PC-3 (cell line): Measurements from ENCODE around the gene PHF1. TPM values are rescaled to one million over a fixed set of nuclear protein-coding genes. Genes with fewer than 3 reads are reported as not detected.

ENCODE experiments used
- ATAC-seq: fragments of 200-7000 bp; cut with Tn5 transposase; 2 replicates; pipeline ENCODE4 v1.9.1; 2020; ENCODE audit warnings: mild to moderate bottlenecking, moderate library complexity
- BruUV-seq: library from RNA; stranded (reverse); fragments of 400-500 nt; replicated peaks from 2 replicates; lab custom pipeline; 2021; lab: Mats Ljungman, UMichigan
- CTCF ChIA-PET: fragments of 300-600 bp; sonication (Branson Sonifier 250); formaldehyde crosslinking; loops from one replicate; lab custom pipeline; 2022; ENCODE audit warnings: antibody characterized with exemption; lab: Charles Lee
- POLR2A ChIA-PET: fragments of 300-600 bp; sonication (Branson Sonifier 250); formaldehyde crosslinking; loops from one replicate; lab custom pipeline; 2022; ENCODE audit warnings: antibody characterized with exemption; ENCODE audit not compliant: unreplicated experiment; lab: Charles Lee
- DNase-seq: peaks from one replicate; pipeline ENCODE4 v3.0.0-alpha.2; 2015
- H2AFZ ChIP-seq: fragments of 300-600 bp; sonication (generic); 2 replicates; pipeline ENCODE4 v1.6.0; 2016; ENCODE audit warnings: antibody characterized with exemption, low read length
- H3F3A ChIP-seq: fragments of 300-600 bp; sonication (generic); one replicate; pipeline ENCODE4 v1.6.0; 2017; ENCODE audit warnings: antibody characterized with exemption, low read length, control low read depth, mild to moderate bottlenecking; ENCODE audit not compliant: unreplicated experiment
- H3K27ac ChIP-seq: fragments of 300-600 bp; sonication (generic); 2 replicates; pipeline ENCODE4 v1.5.1; 2016; ENCODE audit warnings: mild to moderate bottlenecking, low read length
- H3K27me3 ChIP-seq: fragments of 300-600 bp; sonication (generic); 2 replicates; pipeline ENCODE4 v1.6.1; 2016; ENCODE audit warnings: low read length, mixed read lengths
- H3K36me3 ChIP-seq: fragments of 300-600 bp; sonication (generic); 2 replicates; pipeline ENCODE4 v1.6.1; 2016; ENCODE audit warnings: low read depth, mixed run types, low read length, mixed read lengths
- H3K4me1 ChIP-seq: fragments of 300-600 bp; sonication (generic); 2 replicates; pipeline ENCODE4 v1.5.1; 2016; ENCODE audit warnings: low read length; ENCODE audit not compliant: insufficient read depth
- H3K4me2 ChIP-seq: fragments of 300-600 bp; sonication (generic); 2 replicates; pipeline ENCODE4 v1.6.0; 2016; ENCODE audit warnings: low read length
- H3K4me3 ChIP-seq: fragments of 300-600 bp; sonication (generic); 2 replicates; pipeline ENCODE4 v1.5.1; 2016; ENCODE audit warnings: mild to moderate bottlenecking, low read length, mixed read lengths
- H3K79me2 ChIP-seq: fragments of 300-600 bp; sonication (generic); 2 replicates; pipeline ENCODE4 v1.6.1; 2017; ENCODE audit warnings: low read length, mixed read lengths
- H3K9ac ChIP-seq: fragments of 300-600 bp; sonication (generic); 2 replicates; pipeline ENCODE4 v1.6.0; 2016; ENCODE audit warnings: mild to moderate bottlenecking, low read length
- H3K9me2 ChIP-seq: fragments of 300-600 bp; sonication (generic); replicated peaks from 2 replicates; pipeline ENCODE4 v1.6.1; 2016; ENCODE audit warnings: mixed run types, low read length, mixed read lengths
- H3K9me3 ChIP-seq: fragments of 300-600 bp; sonication (generic); 2 replicates; pipeline ENCODE4 v1.6.1; 2016; ENCODE audit warnings: low read length, mixed read lengths
- H4K20me1 ChIP-seq: fragments of 300-600 bp; sonication (generic); 2 replicates; pipeline ENCODE4 v1.6.1; 2016; ENCODE audit warnings: low read length, mixed read lengths
- EZH2 ChIP-seq: fragments of 300-600 bp; sonication (generic); IDR thresholded peaks from one replicate; pipeline ENCODE4 v1.6.1; 2017; ENCODE audit warnings: antibody characterized with exemption, mild to moderate bottlenecking, low read length; ENCODE audit not compliant: unreplicated experiment
- EZH2phosphoT487 ChIP-seq: fragments of 300-600 bp; sonication (generic); IDR thresholded peaks from 2 replicates; pipeline ENCODE4 v1.6.1; 2018; ENCODE audit warnings: mild to moderate bottlenecking, antibody characterized with exemption, low read length, borderline replicate concordance
- intact Hi-C: fragments of 100-400 bp; cut with micrococcal nuclease; formaldehyde crosslinking; loops from 2 replicates; pipeline ENCODE4 v1.9.0; 2023
- total RNA-seq: library from RNA; depleted of rRNA; stranded (reverse); fragments of >200 nt; gene quantifications from 2 replicates; pipeline ENCODE4 v1.2.3, GENCODE V29; 2014
- TF ChIP-seq, protein P1 (sequence below): fragments of 300-600 bp; sonication (generic); conservative IDR thresholded peaks from 2 replicates; pipeline ENCODE4 v1.5.1; 2017; ENCODE audit warnings: antibody characterized with exemption, low read depth, mild to moderate bottlenecking, low read length

PHF1 gene
- total RNA-seq, 1 experiment from 2014 or later = 36.6 TPM

- Histone ChIP-seq H4K20me1 (peaks cover 26% of the 10 kb centered on the region), H3K4me3 (peak overlapping the region; percentile 14), H3K36me3 (peaks cover 10% of the 10 kb centered on the region), H3K9me2 (no peaks in the 10 kb centered on the region), H3K4me1 (peaks cover 23% of the 10 kb centered on the region), H3K9ac (peak overlapping the region; percentile 40), H3K27ac (peak overlapping the region; percentile 55), H3K27me3 (no peaks in the 10 kb centered on the region), H3K9me3 (no peaks in the 10 kb centered on the region), H3K4me2 (peak overlapping the region; percentile 38), H3F3A (no peaks in the 10 kb centered on the region), H3K79me2 (peaks cover 42% of the 10 kb centered on the region), H2AFZ (peak overlapping the region; percentile 78)
- POLR2A ChIA-PET = no interaction called here
- ATAC-seq (no peak), DNase-seq (no peak)
- TF ChIP-seq, protein P1, sequence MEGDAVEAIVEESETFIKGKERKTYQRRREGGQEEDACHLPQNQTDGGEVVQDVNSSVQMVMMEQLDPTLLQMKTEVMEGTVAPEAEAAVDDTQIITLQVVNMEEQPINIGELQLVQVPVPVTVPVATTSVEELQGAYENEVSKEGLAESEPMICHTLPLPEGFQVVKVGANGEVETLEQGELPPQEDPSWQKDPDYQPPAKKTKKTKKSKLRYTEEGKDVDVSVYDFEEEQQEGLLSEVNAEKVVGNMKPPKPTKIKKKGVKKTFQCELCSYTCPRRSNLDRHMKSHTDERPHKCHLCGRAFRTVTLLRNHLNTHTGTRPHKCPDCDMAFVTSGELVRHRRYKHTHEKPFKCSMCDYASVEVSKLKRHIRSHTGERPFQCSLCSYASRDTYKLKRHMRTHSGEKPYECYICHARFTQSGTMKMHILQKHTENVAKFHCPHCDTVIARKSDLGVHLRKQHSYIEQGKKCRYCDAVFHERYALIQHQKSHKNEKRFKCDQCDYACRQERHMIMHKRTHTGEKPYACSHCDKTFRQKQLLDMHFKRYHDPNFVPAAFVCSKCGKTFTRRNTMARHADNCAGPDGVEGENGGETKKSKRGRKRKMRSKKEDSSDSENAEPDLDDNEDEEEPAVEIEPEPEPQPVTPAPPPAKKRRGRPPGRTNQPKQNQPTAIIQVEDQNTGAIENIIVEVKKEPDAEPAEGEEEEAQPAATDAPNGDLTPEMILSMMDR = no peak
- TF ChIP-seq EZH2 = no peak
- TF ChIP-seq EZH2phosphoT487 = no peak
- TSS peak; percentile 80 for BruUV-seq
- intact Hi-C loops = loop anchor here (1.0 to 2.0 kb wide), 2 partner anchors 19 to 78 kb away; no protein-coding TSS in a partner anchor
- CTCF ChIA-PET = no interaction called here
Observed at GRCh38 chr6:33390767-33391277, 20.0 kb upstream of the PHF1 start.

- intact Hi-C loops = loop anchor here (1.0 to 2.0 kb wide), 2 partner anchors 19 to 79 kb away; no protein-coding TSS in a partner anchor
Observed at GRCh38 chr6:33391278-33391921, 19.4 kb upstream of the PHF1 start, which contains the start of gene KIFC1. Gene KIFC1 (plus strand): TSS chr6:33391823. CDS start chr6:33391986, 163 bp downstream.

More at GRCh38 chr6:33391278-33391921, 19.4 kb upstream of the PHF1 start, which contains the start of gene KIFC1:
- Histone ChIP-seq H3K4me2 (peak within 1 kb of the TSS; percentile 99), H3F3A (no peaks in the 10 kb centered on the region), H3K4me3 (peak within 1 kb of the TSS; percentile 79), H3K9me3 (no peaks in the 10 kb centered on the region), H3K27me3 (no peaks in the 10 kb centered on the region), H3K9me2 (no peaks in the 10 kb centered on the region), H2AFZ (peak within 1 kb of the TSS; percentile 78), H3K9ac (peak within 1 kb of the TSS; percentile 89), H3K79me2 (peaks cover 47% of the 10 kb centered on the region), H4K20me1 (peaks cover 29% of the 10 kb centered on the region), H3K36me3 (peaks cover 14% of the 10 kb centered on the region), H3K4me1 (peaks cover 23% of the 10 kb centered on the region), H3K27ac (peak within 1 kb of the TSS; percentile 61)
- BruUV-seq = no TSS peak
- DNase-seq = peak; percentile 99
- peak; percentile 96 for ATAC-seq
- POLR2A ChIA-PET = no interaction called here
- CTCF ChIA-PET = no interaction called here
- TF ChIP-seq EZH2 = no peak
- TF ChIP-seq, protein P1 = peak; percentile 89
